GM21576 (cell line): ENCODE measurements around the gene CLDN5.

ENCODE experiments used
- ATAC-seq: cut with Tn5 transposase; IDR thresholded peaks from one replicate; pipeline ENCODE4 v1.9.1; 2021; ENCODE audit warnings: mild to moderate bottlenecking, moderate library complexity; ENCODE audit not compliant: unreplicated experiment

Gene CLDN5

DNA sequence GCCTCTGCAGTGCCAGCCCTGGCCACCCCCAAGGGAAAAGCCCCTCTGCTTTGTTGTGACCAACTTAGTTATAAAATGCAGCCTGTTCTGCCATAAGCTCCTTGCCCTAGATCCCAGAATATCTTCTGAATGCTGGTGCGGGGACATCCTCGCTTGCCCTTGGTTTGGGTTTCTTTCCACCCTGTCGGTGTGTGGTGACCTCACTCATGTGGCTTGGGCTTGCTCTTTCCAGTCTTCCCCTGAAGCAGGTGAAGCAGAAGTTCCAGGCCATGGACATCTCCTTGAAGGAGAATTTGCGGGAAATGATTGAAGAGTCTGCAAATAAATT, 16.7 kb downstream of the CLDN5 start:
- ATAC-seq = no peak

DNA sequence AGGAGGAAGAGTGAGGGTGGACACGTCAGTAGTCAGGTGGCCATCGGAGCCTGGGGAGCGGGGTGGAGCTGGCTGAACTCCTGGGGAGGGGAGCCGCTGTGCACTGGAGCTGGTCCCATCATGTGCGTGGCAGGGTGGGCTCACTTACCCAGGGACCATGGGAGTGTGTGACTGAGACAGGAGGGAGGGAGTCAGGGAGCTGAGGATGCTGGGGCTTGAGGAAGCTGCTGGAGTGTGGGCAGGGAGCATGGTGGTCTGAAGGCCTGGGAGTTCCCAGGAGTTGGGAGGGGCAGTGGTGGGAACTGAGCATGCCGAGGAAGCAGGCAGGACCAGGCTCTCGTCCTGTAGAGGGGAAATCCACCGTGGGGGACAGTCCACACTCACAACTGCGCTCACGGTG, 18.0 kb downstream of the CLDN5 start:
- ATAC-seq = no peak

DNA sequence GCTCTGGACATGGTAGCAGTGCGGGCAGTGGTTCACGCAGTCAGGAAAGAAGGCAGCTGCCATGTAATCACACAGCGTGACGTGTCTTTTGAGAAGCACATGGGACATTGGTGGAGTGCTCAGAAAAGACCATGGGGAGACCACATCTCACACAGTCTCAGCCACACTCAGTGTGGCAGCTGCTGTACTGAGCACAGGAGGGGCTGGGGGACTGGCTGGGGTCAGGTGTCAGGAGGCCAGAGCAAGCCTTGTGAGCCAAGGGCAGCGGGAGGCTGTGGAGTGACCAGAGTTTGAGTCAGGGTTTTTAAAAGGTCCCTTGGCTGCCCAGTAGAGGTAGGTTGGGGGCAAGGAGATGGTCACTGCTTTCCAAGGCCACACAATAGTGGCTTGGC, 18.5 kb downstream of the CLDN5 start:
- ATAC-seq = no peak

DNA sequence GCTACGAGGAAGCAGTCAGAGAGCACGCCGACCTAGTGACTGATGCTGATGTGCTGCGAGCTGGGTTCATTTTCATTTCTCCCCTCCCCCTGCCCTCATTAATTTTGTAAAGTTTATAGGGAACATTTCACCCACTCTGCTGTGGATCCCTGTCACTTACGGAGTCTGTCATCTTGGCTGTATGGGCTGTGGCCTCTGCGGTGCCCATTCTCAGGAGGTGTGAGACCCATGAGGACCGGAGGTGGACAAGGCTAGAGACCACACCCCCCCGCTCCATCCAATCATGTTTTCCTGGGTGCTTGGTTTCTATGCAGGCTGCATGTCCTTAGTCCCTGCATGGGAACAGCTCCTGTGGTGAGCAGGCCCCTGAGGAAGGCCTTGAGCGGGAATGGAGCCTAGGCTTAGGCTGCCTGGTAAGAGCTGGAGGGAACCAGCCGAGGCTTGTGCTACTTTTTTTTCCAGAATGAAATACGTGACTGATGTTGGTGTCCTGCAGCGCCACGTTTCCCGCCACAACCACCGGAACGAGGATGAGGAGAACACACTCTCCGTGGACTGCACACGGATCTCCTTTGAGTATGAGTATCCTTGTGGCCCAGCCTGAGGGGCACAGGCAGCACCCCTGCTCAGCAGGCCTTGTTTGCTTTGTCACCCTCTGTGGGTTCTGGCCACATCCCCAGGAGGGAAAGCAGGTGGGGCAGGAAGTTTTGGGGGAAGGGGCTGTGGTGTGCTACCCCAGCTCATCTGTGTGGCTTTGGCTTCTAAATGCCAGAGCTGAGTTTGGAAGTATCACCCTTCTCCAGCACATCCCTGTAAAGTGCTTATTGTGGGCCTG, 19.1 kb downstream of the CLDN5 start:
- no peak for ATAC-seq

DNA sequence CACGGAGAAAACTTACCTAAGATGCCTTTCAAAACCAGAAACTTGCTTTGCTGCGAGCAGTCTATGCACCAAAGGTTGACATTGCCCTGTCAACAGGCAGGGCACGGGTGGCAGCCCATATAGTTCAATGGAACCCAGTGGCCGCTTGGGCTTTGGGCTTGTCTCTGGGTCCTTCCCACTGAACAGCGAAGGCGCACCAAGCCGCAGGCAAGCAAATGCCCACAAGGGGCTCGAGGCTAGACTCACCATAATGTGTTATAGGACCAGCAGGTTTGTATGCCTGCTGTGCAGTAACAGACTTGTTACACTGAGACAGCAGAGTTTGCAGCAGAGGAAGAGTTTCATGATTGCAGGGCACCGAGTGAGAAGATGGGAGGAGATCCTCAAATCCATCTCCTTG, 20.3 kb downstream of the CLDN5 start:
- ATAC-seq = no peak

DNA sequence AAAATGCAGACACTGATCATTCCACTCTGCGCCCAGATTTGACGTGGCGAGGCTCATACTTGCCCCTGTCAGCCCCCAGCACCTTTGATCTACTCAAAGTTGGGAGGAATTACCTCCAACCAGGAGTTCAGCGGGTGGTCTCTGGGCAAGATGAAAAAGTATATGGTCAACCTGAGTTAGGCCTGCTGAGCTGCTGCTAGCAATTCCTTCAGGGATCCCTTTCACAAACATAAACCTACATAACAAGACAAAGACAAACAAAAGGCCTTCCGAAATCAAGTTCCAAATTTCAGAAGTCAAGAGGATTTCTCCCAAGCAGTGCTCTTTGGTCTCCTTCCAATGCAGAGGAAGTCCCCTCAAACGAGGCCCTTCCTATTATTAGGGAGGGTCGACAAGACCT, 20.8 kb downstream of the CLDN5 start:
- ATAC-seq = no peak

DNA sequence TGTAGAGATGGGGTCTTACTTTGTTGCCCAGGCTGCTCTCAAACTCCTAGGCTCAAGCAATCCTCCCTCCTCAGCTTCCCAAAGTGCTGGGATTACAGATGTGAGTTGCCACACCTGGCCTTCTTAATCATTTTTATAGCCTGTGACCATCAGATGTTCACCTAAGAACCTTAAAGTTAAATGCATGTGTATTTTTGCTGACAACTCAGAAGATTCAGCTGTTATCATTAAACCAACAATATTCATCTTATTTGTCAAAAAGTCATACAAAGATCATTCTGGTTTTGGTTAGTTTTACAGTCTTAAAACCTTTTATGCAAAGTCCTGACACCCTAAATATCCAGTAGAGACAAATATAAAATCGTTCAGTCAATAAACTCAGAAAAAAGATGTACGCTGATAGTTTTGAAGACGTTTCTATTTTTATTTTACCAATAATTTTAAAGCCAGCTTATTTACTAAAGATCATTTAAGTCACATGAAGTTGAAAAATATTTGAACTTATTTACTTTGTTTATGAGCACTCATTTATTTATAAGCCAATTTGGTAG, 22.2 kb downstream of the CLDN5 start:
- no peak for ATAC-seq

DNA sequence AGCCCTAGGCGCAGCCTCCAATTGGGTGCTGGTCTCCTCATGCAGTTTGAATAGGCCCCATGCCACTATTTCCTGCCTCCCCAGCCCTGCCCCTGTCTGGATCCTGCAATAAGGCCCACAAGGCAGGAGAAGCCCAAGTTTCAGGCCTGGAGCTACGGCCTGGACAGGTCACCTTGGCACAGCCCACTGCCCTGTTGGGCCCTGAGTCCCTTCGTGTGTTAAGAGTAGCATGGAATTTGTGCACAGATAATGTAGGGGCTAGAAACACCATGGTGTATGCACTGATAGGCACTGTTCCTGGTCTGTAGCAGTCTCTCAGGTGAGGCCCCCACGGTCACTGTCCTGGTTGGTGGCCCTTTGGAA, 24.3 kb downstream of the CLDN5 start:
- no peak for ATAC-seq

DNA sequence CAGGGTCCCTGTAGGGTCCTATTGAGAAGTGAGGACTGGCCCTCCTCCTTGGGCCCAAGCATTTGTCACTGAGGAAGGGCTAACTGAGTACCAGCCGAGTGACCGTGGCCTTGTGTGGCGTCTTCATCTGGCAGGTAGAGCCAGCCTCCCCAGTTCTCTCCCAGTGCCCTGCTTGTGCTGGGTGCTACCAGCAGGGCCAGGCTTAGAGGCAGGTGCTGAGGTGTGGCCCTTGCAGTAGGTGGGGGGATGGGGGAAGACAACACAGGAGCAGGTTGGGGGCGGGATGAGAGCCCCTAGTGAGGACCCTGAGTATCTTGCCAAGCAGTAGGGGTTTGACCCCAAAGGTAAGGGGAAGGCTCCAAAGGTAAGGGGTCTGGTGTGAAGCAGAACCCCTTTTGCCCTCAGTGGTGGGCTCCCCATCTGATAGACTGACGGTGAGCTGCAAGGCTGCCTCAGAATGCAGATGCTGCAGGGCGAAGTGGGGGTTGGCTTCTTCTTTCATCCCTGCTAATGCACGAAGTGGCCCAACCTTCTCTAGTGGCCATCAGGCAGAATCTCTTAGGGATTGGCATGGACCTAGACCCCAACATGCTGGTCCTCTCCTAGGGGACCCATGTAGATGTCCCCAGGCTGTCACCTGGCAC, 24.9 kb downstream of the CLDN5 start:
- ATAC-seq = no peak

DNA sequence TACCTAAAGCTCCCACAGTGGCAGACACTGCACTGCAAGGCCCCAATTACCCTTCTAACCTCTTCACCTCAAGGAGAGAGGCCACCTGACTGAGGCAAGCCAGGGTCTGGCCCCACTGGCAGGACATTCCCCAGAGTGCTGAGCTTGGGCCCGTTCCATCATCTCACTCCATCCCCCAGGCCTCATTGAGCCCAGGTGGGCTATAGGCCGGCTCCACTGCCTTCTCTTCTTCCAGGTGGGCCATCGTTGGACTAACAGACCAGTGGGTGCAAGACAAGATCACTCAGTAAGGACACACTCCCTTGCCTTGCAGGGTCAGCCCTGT, 25.4 kb downstream of the CLDN5 start:
- no peak for ATAC-seq

DNA sequence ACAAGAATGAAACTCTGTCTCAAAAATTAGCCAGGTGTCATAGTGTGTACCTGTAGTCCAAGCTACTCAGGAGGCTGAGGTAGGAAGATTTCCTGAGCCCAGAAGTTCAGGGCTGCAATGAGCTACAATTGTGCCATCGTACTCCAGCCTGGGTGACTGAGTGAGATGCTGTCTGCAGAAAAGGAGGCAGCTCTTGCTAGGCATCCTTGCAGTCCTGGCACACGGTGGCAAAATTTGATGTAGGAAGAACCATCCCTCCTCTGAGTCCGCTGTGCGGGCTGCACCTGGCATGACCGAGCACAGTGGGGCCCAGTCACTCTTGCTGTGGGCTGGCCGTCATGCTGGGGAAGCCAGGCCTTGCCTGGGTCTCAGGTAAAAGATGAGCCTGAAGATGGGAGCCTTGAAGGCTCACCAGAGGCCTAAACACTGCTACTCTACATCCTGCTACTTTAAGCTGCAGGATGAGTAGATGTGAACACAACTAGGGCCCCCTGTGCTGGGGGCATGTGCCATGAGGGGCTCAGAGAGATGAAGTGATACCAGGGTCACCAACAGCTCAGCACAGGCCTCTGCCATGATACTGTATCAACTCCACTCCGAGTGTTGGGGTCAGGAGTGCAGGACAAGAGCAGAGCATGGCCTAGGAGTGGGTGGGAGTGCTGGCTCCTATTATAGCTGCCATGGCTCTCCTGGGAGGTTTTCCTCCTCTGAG, 25.9 kb downstream of the CLDN5 start:
- ATAC-seq = no peak

DNA sequence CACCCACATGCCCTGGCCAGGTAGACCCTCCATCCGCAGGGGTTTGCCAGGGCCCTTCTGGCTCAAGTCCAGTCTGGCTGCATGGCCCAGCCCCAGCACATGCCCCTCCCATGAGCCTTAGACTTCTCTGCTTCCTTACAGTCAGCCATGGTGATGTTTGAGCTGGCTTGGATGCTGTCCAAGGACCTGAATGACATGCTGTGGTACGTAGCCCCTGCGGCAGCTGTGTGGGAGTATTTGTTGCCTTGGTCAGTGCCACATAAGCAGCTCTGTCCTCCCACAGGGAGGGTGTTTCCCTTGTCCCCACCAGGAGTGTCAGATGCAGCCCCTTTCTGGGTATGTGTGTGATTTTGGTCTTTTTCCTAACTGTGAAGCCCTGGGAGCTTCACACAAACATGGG, 27.0 kb downstream of the CLDN5 start:
- no peak for ATAC-seq

DNA sequence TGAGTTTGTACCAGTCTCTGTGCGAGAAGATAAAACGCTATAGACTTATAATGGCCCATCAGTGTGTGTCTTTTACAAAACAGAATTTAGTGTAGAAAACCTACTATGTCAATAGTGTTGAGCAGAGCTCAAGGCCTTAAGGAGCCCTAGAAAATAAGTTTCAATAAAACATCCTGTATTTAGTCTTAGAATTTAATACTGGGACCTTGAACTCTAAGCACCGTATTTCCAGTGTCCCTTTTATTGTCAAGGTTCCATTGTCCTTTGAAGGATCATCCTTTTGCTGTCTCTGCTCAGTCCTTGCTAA, 27.9 kb downstream of the CLDN5 start:
- no peak for ATAC-seq

DNA sequence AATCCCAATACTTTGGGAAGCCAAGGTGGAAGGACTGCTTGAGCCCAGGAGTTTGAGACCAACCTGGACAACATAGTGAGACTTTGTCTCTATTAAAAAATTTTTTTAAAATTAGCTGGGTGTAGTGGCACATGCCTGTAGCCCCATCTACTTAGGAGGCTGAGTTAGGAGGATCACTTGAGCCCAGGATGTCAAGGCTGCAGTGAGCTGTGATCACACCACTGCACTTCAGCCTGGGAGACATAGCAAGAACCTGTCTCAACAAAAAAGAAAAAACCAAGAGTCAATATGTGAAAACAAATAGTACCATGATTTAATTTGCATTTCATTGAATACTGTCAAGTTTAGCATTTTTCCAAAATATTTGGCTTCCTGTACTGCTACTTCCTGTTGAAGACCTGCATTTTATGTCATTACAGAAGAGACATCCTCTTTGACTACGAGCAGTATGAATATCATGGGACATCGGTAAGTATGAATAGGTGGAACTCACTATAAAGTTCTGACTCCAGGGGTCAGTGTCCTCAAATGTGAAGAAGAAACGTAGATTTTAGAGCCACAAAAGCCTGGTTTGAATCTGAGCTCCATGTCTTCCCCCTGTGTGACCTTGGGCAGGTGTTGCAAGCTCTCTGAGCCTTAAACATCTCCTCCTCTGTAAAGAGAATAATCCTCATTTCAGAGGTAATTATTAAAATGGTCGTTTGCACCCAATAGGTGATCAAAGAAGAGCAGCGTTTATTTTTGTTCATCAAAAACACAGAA, 28.5 kb downstream of the CLDN5 start:
- ATAC-seq = no peak

DNA sequence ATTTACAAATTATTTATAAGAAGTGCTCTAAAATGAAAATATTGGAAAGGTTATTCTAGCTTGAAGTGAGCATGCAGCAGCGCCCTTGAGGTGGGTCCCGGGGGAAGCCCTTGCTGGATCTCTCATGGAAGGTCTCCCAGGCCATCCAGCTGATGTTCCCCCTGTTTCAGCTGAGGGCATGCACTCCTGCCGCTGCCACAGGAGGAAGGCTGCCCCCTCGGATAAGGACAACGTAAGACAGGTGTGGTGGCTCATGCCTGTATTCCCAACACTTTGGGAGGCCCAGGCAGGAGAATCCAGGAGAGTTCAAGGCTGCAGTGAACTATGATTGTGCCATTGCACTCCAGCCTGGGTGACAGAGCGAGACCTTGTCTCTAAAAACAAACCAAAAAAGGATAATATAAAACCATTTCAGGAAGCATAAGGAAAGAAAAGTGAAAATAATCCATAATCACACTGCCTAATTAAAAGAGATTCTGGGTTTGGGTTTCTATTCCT, 29.5 kb downstream of the CLDN5 start:
- ATAC-seq = no peak

DNA sequence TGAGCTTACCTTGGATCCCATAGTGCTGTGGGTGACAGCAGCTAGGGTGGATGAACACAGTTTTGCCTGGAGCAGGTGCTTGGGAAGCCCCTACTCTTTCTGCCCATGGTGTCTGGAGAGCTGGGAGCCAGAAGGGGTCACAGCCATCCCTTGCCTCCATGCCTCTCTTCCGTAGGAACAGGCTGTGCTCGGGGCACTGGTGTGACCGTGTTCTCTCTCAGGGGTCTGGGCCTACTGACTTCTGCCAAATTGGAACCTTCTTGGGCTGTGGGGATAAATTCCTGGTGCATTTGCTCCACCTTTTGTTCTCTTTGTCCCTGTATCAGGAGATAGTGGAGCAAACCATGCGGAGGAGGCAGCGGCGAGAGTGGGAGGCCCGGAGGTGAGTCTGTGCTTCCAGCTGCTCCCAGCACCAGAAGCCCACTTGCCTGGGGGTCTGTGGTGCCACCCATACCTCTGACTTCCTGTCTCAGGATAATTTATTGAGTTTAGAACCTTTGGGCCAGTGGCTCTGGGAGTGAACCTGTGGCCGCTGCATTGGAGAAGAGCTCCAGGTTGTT, 30.1 kb downstream of the CLDN5 start:
- no peak for ATAC-seq

DNA sequence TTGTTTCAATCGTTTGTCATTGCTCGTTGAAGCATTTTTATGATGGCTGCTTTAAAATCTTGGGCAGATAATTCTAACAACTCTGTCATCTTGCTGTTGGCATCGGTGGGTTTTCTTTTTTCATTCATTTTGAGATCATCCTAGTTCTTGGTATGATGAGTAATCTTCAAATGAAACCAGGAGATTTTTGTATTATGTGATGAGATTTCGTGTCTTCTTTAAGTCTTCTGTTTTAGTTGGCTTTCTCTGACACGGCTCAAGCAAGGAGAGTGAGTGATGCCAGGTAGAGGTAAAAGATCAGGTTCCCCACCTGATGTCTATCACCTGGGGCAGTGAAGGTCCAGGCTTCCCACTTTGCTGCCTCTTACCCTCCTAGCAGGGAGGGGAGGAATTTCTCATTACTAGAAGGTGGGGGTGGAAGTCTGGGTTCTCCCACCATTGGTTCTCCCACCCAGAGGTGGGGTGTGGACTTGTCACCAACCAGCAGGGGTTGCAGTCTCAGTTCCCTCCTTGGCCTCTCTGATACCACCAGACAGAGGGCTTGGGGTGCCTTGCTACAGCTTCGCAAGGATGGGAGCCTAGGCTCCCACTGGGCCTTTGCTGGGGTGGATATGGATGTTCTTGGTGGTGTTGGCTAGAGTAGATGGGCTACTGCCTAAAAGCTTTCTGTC, 31.6 kb downstream of the CLDN5 start:
- ATAC-seq = no peak

DNA sequence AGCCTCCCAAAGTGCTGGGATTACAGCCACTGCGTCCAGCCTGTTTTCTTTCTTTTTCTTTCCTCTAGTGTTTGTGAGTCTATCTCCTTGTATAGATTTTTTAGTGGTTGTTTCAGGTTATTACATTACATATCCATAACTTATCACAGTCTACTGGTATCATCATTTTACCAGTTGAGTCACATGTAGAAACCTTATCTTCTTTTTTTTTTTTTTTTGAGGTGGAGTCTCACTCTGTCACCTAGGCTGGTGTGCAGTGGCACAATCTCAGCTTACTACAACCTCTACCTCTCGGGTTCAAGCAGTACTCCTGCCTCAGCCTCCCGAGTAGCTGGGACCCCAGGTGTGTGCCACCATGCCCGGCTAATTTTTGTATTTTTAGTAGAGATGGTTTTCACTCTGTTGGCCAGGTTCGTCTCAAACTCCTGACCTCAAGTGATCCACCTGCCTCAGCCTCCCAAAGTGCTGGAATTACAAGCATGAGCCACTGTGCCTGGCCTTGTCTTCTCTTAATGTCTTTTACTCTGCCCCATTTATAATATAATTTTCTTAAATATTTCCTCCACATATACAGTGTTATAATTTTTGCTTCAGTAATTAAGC, 33.5 kb downstream of the CLDN5 start:
- no peak for ATAC-seq

DNA sequence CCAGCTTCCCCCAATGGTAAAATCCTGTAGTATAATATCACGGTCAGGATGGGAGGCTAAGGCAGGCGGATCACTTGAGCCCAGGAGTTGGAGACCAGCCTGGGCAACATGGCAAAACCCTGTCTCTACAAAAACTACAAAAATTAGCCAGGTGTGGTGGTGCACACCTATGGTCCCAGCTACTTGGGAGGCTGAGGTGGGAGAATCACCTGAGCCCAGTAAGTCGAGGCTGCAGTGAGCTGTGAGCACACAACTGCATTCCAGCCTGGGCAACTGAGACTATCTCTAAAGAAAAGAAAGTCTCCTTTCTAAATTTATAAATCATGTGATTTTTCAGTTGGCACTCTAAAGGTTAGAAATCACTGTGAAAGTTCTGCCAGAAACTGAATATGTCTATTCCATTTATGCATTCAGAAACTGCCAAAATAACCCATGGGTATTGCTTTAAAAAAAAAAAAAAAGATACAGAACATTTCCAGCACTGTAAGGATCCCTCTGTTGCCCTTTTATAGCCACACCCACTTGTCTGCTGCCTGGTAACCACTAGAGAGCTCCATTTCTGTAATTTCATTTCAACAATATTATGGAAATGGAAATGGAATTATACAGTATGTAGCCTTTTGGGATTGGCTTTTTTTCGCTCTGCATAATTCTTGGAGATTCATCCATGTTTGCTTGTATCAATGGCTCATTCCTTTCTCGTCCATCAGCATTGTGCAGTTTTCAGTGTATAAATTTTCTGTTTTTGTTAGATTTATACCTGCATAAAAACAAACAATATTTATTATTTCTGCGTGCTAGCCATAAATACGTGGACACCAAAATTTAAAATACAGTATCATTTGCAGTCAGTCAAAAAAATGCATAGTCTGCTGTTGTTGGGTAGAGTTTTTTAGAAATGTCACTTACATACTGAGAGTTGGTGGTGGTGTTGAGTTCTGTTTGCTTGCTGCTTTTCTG, 35.0 kb downstream of the CLDN5 start:
- ATAC-seq = no peak
